ENCODE results near the gene XG.
"Not testable (repeated sequence)": the region's sequence is repeated elsewhere in the genome, so short reads cannot be mapped to it uniquely, and the experiment has no call there.

The XG gene

DNA sequence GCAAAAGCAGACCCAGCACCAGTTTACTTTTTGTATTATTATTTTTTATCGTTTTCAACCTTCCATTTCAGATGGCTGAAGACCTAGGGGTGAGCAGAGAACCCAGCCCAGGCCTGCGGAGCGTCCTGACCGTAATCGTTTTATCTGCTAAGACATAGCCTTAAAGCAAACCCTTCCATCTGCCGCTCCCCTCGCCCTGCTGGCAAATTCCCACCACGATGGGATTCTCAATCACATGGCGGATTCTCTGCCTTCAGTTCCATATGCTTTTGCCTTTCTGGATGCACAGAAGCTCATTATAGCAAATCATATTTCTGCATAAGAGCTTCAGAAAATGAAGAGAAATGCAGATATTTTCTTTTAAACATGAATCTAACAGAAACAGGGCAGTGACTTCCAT is 18.6 kb upstream of the XG start:
- DNase-seq (ENCODE audit: low spot score), result no peak

DNA sequence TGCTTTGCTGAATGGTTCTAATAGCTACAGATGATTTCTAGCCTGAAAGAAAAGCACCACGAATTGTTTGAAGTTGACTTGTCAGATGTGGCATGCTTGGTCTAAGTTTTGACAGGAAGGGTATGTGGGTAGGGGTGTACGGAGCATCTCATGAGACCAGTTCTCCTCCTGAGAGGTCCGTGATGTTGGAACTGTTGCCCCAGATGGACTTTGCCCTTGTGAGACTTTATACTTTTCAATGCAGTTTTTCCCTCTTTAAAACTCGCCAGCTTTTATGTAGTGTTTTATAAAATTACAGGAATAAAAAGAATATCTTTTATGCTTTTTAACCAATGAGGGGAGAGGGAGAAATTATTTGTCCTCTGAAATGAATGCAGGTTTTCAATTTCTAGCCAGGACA is 16.6 kb upstream of the XG start:
- no peak for DNase-seq (ENCODE audit: low spot score)

DNA sequence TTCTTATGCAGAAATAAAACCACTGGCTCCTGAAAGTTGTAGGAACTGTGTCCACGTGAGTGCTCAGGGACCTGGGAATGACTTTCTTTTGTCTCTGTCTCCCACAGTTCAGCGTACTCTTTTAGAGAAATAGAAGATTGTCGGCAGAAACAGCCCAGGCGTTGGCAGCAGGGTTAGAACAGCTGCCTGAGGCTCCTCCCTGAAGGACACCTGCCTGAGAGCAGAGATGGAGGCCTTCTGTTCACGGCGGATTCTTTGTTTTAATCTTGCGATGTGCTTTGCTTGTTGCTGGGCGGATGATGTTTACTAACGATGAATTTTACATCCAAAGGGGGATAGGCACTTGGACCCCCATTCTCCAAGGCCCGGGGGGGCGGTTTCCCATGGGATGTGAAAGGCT is 11.2 kb upstream of the XG start:
- DNase-seq (ENCODE audit: low spot score), result no peak

DNA sequence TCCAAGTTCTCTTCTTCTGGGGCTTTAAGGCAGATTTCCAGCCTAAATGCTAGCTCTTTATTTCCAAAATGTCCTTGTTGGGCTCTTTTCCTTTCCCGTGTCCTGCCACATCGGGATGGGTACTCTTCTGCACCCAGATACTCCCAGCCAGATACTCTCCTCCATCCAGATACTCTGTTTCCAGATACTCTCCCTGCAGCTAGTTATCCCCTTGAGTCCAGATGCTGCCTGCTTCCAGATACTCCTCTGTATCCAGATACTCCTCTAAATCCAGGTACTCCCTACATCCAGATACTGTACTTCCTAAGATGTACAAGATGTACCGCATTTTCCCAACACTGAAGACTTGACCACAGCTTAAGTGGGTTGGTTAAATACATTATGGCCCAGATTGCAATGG is 10.5 kb upstream of the XG start:
- DNase-seq (ENCODE audit: low spot score), result no peak

DNA sequence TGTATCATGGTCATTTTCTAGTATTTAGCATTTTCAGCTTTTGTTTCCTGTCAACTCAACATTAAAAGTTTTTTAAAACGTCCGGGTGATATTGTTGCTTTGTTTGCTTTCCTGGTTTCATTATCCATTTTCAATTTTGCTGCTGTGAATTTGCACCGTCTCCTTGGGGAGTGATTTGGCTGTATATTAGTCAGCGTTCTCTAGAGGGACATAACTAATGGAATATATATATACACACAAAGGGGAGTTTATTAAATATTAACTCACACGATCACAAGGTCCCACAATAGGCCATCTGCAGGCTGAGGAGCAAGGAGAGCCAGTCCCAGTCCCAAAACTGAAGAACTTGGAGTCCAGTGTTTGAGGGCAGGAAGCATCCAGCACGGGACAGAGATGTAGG is 5.6 kb upstream of the XG start:
- not testable (repeated sequence) for DNase-seq (ENCODE audit: low spot score)

DNA sequence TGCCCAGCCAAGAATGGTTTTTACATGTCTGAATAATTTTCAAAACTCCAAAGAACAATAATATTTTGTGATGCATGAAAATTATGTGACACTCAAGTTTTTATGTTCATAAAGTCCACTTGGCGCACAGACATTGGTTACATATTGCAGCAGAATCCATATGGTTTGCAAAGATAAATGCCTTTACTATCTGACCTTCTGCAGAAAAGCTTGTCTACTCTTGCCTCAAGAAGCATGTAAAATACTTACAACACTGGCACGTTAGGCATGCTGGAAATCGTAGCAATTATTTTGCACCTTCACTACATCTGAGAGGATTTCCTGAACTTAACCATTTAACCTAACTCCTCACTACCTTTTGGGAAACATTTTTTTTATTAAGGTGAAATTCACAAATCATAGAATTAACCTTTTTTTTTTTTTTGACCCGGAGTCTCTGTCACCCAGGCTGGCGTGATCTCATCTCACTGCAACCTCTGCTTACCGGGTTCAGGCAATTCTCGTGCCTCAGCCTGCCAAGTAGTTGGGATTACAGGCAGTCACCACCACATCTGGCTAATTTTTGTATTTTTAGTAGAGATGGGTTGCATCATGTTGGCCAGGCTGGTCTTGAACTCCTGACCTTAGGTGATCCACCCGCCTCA is 3.5 kb upstream of the XG start:
- DNase-seq (ENCODE audit: low spot score), result no peak

DNA sequence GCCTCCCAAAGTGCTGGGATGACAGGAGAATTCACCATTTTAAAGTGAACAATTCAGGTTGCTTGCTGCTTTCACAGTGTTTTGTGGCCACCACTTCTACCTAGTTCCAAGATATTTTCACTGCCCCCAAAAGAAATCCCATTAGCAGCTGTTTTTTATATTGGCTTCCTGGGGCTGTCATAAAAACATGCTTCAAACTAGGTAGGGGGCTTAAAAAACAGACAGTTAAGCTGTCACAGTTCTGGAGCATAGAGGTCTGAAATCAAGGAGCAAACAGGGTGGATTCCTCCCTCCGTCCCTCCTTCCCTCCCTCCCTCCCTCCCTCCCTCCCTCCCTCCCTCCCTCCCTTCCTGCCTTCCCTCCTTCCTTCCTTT is 3.0 kb upstream of the XG start:
- no peak for DNase-seq (ENCODE audit: low spot score)

DNA sequence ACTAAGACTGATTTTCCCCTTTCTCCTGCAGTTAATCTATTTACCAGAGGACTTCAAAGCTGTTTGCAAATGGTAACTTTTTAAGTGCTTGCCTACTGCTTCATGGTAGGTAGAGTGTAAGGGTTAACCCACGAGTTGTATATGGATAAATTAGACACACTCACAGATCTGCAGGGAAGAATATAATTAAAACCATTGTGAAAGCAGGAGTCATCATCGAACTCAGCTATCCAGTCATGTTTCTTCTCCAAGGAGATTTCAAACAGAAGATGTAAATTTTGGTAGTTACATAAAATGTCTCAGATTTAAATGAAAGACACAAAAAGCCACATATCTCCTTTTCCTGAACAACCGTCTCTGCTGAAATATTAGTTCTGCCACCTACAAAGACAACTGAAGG is 549 bp upstream of the XG start:
- DNase-seq (ENCODE audit: low spot score), result no peak

DNA sequence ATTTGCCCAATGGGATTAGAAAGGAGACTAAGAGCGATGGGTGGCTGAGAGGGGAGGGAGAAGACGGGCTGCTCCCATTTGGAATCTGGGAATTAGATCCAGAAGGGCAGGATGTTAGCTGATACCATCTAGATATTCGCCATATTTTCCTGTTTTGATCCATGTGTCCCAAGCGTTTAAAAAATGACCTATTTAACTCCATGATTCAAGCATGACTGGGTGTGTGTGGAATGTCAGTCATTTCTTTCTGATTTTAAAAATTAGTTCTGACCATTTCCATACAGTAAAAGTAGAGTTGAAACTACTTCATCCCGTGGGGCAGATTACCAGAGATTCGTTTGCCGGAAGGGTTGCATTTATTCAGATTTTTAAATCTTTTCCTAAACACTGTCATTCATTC is 601 bp downstream of the XG start:
- DNase-seq (ENCODE audit: low spot score), result not testable (repeated sequence)

DNA sequence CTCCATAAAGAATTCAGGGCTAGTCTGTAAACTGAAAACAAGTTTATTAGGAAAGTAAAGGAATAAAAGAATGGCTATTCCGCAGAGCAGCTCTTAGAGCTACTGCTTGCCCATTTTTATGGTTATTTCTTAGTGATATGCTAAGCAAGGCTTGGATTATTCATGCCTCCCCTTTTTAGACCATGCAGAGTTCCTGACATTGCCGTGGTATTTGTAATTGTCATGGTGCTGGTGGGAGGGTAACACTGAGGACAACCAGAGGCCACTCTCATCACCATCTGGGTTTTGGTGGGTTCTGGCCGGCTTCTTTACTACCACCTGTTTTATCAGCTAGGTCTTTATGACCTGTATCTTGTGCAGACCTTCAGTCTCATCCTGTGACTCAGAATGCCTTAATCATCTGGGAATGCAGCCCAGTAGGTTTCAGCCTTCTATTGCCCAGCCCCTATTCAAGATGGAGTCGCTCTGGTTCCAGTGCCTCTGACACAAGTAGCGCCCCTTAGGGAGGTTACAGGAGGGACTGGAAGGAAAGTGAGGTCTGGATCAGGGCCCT is 3.4 kb downstream of the XG start:
- not testable (repeated sequence) for DNase-seq (ENCODE audit: low spot score)

DNA sequence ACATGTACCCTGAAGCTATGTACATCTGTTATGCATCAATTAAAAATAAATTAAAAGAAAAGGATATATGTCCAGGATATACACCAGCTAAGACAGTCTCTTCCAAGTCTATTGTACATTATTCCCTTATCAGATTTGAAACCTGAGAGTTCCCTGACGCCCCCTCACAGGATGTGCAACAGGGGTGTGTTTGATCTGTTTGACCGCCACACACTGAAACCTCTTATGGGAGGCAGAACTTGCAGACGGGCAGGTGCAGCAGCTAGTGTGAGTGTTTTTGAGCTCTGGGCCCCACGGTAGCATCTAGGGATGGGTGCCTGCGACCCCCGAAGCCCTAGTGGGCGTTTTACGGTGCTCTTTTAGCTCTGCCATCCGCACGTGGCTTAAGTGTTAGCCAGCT is 4.7 kb downstream of the XG start:
- DNase-seq (ENCODE audit: low spot score), result no peak

DNA sequence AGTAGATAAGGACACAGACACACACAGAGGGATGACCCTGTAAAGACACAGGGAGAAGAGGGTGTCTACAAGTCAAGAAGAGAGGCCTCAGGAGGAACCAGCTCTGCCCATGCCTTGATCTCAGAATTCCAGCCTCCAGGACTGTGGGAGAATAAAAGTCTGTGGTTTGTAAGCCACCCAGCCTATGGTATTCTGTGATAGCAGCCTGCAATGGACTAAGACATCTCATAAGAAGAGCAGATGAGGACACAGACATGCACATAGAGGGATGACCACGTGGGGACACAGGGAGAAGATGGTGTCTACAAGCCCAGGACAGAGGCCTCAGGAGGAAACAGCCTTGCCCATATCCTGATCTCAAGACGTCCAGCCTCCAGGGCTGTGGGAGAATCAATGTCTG is 9.4 kb downstream of the XG start:
- DNase-seq (ENCODE audit: low spot score), result no peak

DNA sequence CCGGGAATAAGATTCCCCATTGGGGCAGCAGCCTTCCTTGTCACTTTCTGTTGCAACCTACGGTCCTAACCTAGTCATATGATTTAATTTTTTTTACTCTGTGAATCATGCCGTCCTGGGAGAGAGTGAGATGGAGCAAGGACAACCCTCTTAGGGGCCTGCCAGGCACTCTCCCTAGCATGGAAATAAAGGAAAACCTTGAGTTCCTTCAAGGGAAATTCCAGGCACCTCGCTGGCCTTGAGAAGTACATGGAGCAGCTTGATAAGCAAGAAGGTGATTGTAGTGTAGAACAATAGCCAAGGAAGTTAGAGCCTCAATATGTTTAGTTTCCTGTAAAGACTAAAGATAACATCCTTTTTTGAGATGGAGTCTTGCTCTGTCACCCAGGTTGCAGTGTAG is 10.8 kb downstream of the XG start:
- DNase-seq (ENCODE audit: low spot score), result not testable (repeated sequence)

DNA sequence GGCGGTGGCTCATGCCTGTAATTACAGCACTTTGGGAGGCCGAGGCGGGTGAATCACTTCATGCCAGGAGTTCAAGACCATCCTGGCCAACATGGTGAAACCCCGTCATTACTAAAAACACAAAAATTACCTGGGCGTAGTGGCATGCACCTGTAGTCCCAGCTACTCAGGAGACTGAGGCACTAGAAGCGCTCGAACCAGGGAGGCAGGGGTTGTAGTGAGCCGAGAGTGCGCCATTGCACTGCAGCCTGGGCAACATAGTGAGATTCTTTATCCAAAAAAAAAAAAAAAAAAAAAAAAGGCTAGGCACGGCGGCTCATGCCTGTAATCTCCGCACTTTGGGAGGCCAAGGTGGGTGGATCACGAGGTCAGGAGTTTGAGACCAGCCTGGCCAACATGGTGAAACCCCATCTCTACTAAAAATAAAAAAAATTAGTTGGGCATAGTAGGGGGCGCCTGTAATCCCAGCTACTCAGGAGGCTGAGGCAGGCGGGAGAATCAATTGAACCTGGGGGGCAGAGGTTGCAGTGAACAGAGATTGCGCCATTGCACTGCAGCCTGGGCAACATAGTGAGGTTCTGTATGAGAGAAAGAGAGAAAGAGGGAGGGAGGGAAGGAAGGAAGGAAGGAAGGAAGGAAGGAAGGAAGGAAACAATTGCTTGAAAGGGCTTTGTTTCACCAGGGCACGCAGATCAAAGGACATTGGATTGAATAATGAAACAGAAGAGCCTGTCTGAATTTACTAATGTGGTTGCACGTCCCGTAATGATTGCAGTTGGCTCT is 13.1 kb downstream of the XG start:
- DNase-seq (ENCODE audit: low spot score), result not testable (repeated sequence)

DNA sequence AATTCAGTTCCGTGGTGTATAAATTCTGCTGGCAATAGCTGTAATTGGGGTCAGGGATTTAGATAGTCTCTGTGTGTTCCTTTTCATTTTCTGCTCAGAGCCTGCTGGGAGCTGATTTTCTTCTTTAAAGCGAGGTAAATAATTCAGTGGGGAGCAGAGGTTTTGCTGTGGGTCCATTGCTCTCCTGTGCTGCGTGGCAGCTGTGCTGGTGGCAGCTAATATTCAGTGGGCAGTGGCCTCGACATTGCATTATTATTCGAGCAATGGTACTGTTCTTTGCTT is 13.7 kb downstream of the XG start:
- no peak for DNase-seq (ENCODE audit: low spot score)

DNA sequence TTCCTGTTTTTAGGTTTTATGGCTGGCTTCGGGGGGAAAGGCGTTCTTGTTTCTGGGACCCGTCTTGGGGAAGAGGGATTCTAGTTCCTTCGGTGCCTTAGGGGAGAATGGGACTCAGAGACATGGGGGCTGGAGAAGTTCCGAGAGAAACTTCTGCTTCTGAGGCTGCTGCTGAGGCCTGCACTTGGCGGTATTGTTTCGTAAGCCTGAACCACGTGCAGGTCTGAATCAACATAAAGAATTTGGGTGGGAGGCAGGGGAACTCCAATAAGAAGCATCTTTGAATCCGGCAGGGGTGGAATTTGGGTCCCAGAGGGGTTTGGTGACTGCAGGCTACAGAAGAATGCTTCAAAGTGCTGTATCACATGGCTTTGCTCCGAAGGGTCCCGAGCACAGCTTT is 15.1 kb downstream of the XG start:
- no peak for DNase-seq (ENCODE audit: low spot score)

DNA sequence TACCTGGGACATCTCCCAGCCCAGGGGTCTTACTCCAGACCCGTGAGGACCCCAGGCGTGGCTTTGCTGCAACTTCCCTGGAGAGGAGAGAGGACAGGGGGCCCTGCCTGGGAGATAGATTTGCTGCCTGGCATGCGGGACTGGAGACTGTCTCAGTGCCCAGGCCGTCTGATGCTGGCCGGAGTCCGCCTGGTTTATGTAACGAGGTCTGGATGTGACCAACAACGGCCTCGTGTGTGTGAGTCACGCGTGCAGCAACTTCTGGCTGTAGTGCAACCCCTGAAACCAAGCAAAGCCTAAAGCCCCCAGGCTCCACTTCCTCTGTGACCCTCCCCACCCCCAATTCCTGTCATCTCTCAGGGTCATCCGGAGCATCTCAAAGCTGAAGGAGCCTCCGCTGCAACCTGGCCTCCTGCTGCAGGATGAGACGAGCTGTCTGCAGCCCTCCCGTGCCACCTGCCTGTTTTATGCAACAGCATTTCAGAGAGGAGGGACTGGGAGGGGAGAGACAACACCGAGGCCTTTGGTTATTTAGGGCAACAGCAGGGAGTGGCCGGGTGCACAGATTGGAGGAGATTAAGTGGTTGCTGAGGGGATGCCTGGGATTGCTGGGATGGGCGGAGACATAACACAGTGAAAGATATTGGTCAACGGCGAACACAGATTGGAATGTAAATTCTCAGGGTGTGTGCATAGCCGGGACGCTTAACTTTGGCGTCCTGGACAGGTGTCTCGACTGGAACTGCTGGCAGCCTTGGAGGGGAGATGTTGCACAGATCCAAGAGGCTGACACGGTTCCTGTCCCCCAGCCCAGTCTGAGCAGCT is 16.0 kb downstream of the XG start:
- DNase-seq (ENCODE audit: low spot score), result no peak

DNA sequence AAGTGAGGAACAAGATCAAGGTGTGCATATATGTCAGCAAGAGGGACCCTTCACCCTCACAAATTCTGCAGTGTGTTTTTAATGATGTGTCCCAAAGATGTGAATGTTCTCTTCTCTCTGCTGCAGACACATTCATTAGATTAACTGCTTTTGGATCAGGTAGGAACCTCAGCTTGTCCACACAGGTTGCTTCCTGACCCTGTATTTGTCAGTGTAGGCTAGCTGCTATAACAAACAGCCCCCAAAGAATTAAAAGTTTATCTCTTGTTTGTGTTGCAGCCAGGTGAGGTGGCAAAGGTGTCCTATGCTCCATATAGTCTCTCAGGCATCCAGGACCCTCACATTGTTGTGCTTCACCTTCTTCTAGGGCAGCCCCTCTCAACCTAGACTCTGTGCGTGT is 17.8 kb downstream of the XG start:
- DNase-seq (ENCODE audit: low spot score), result no peak

DNA sequence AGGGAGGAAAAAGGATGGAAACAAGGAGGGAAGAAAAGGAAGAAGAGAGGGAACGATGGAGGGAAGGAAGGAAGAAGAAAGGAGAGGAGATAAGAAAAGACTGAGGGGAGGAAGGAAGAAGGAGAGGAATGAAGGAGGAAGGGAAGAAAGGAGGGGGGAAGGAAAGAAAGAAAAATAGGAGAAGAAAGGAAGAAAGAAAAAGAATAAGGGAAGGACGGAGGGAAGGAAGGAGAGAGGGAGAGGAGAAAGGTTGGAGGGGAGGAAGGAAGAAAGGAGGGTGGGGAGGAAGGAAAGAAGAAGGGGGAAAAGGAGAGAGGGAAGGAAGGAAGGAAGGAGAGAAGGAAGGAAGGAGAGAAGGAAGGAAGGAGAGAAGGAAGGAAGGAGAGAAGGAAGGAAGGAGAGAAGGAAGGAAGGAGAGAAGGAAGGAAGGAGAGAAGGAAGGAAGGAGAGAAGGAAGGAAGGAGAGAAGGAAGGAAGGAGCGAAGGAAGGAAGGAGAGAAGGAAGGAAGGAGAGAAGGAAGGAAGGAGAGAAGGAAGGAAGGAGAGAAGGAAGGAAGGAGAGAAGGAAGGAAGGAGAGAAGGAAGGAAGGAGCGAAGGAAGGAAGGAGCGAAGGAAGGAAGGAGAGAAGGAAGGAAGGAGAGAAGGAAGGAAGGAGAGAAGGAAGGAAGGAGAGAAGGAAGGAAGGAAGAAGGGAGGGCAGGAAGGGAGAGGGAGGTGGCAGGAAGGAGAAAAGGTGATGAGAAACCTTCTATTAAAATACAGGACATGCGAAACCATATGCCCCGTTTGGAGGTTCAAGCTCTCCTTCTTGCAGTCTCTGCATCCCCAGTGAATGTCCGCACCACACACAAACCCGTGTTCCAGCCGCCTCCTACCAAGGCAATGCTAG is 21.6 kb downstream of the XG start:
- DNase-seq (ENCODE audit: low spot score), result not testable (repeated sequence)

DNA sequence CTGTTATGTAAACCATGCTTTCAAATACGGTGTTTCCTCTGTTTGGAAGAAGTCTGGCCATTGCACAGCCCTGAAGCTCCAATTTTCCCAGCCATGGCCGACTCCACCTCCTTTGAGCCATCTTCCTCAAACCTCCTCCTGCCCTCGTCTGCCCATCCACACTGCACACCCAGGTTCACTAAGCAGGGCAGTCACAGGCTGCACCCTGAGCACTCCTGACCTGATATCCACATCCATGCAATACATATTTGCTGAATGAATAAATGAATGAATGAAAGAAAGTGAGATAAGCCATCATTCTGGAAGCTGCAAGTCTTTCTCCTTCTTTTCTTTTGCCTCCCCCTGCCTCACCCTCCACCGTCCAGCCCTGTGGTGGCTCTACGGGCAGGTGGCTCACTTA is 22.2 kb downstream of the XG start:
- DNase-seq (ENCODE audit: low spot score), result no peak

DNA sequence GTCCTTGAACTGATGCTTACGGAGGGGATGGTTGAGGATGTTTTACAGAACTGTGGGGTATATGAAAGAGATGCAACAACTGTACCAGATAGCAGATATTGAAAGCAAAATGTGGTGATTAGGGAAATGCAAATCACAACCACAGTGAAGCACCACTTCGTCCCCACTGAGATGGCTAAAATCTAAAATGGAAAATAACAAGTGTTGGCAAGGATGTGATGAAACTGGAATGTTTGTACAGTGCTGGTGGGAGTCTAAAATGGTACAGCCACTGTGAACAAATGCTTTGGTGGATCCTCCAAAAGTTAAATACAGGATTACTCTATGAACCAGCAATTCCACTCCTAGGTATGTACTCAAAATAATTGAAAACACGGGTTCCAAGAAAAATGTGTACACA is 22.9 kb downstream of the XG start:
- DNase-seq (ENCODE audit: low spot score), result no peak
